Measurements from ENCODE around the gene RAD51B. TPM values are rescaled to one million over a fixed set of nuclear protein-coding genes. Genes with fewer than 3 reads are reported as not detected.
A peak's percentile ranks its signal among the peaks of the same experiment; 100 is the strongest.

RAD51B gene
- total RNA-seq, 1 experiment from 2014 or later = 20.0 TPM

- no peak for TF ChIP-seq MAX (IDR thresholded peaks at IDR 0.05)
- TF ChIP-seq POLR2AphosphoS5 (IDR thresholded peaks at IDR 0.05; ENCODE audit: low read depth, low read length) = no peak
- TF ChIP-seq YY1 (IDR thresholded peaks at IDR 0.05; ENCODE audit: extremely low read depth, insufficient replicate concordance, low read depth, low read length) = no peak
- no peak for TF ChIP-seq SRF (IDR thresholded peaks at IDR 0.05; ENCODE audit: low read depth)
- no peak for TF ChIP-seq ZFX (IDR thresholded peaks at IDR 0.05)
Measured at GRCh38 chr14:68673464-68673863, 853.9 kb downstream of the RAD51B start (continued).

GRCh38 chr14:68674538-68675232 is 855.1 kb downstream of the RAD51B start:
- H3K27ac ChIP-seq (ENCODE audit: low read depth, low read length) = no peak overlapping the region

More at GRCh38 chr14:68674538-68675232, 855.1 kb downstream of the RAD51B start:
- ATAC-seq (no peak), DNase-seq (ENCODE audit: low read depth, low spot score) (no peak)
- intact Hi-C loops (cut with micrococcal nuclease) = no loop called here
- Histone ChIP-seq H3K9me3 (ENCODE audit: control insufficient read depth in 1 of 2, insufficient read depth in 1 of 2, low read depth in 1 of 2, low read length in 2 of 2) (no peaks in the 10 kb centered on the region), H2AFZ (ENCODE audit: low read depth, low read length, poor library complexity, severe bottlenecking) (no peak overlapping the region), H3K9ac (ENCODE audit: low read length) (no peak overlapping the region), H4K20me1 (ENCODE audit: insufficient read depth) (no peaks in the 10 kb centered on the region), H3K4me1 (ENCODE audit: control insufficient read depth in 1 of 2, insufficient read depth in 2 of 2, low read length in 2 of 2) (peaks cover 25 to 34% of the 10 kb centered on the region in 2 experiments), H3K4me2 (ENCODE audit: low read length) (peak overlapping the region; percentile 40), H3K36me3 (ENCODE audit: control insufficient read depth in 1 of 2, insufficient read depth in 2 of 2, low read length in 2 of 2) (no peaks in the 10 kb centered on the region), H3K27me3 (ENCODE audit: insufficient read depth, low read length) (no peaks in the 10 kb centered on the region), H3K9me2 (ENCODE audit: insufficient read depth) (no peaks in the 10 kb centered on the region), H3K4me3 (replicated peaks in 1 of 2; ENCODE audit: low read depth in 1 of 2, low read length in 2 of 2) (no peak overlapping the region), H3K79me2 (ENCODE audit: insufficient read depth, low read length) (no peaks in the 10 kb centered on the region)
- POLR2A ChIA-PET = no interaction called here
- no TSS peak for BruUV-seq (replicated peaks)
- CTCF ChIA-PET = no interaction called here
- RAD21 ChIA-PET (ENCODE audit: low non-redundant PET in 1 of 2, low total read pairs in 2 of 2, uncharacterized antibody in 2 of 2, unreplicated experiment in 2 of 2) = no interaction called here
- TF ChIP-seq CTCF (IDR thresholded peaks at IDR 0.05 in 2 of 3, conservative IDR thresholded peaks at IDR 0.05 in 1 of 3; ENCODE audit: borderline replicate concordance in 1 of 3, insufficient read depth in 1 of 3, low read depth in 2 of 3, low read length in 2 of 3) (no peak), EZH2 (IDR thresholded peaks at IDR 0.05) (no peak), RAD21 (IDR thresholded peaks at IDR 0.05; ENCODE audit: low read depth) (no peak), ELF1 (IDR thresholded peaks at IDR 0.05; ENCODE audit: borderline replicate concordance, low read depth) (no peak), FOSL1 (IDR thresholded peaks at IDR 0.05; ENCODE audit: low read depth) (no peak), CEBPB (IDR thresholded peaks at IDR 0.05; ENCODE audit: low read depth) (no peak), POLR2A (IDR thresholded peaks at IDR 0.05; ENCODE audit: borderline replicate concordance, extremely low read depth, insufficient read depth, insufficient read length) (no peak), TCF7L2 (IDR thresholded peaks at IDR 0.05; ENCODE audit: borderline replicate concordance, extremely low read depth, insufficient read depth, insufficient read length) (no peak), SRF (IDR thresholded peaks at IDR 0.05; ENCODE audit: low read depth) (no peak), EZH2phosphoT487 (IDR thresholded peaks at IDR 0.05; ENCODE audit: borderline replicate concordance) (no peak), YY1 (IDR thresholded peaks at IDR 0.05; ENCODE audit: extremely low read depth, insufficient replicate concordance, low read depth, low read length) (no peak), POLR2AphosphoS5 (IDR thresholded peaks at IDR 0.05; ENCODE audit: low read depth, low read length) (no peak), CBX3 (IDR thresholded peaks at IDR 0.05; ENCODE audit: low read depth) (no peak)

Measured in HCT116 (cell line).